Neural progenitor cell (in vitro differentiated cells): Measurements from ENCODE around the gene LRRC75A. TPM values are rescaled to one million over a fixed set of nuclear protein-coding genes. Genes with fewer than 3 reads are reported as not detected.

Experiments used
- DNase-seq: peaks from one replicate; pipeline ENCODE4 v3.0.0-alpha.2; 2016; ENCODE audit warnings: low spot score
- H2AFZ ChIP-seq: fragments of 200-600 bp; sonication (generic); replicated peaks from 2 replicates; pipeline ENCODE4 v1.6.1; 2016; ENCODE audit warnings: antibody characterized with exemption
- H3F3A ChIP-seq: fragments of 200-600 bp; sonication (generic); 2 replicates; pipeline ENCODE4 v1.6.1; 2016; ENCODE audit warnings: antibody characterized with exemption, low read depth
- H3K27ac ChIP-seq: fragments of 200-600 bp; sonication (generic); 2 replicates; pipeline ENCODE4 v1.5.1; 2016; ENCODE audit warnings: mild to moderate bottlenecking
- H3K27me3 ChIP-seq: fragments of 200-600 bp; sonication (generic); 2 replicates; pipeline ENCODE4 v1.6.1; 2016; ENCODE audit warnings: mild to moderate bottlenecking, moderate library complexity
- H3K36me3 ChIP-seq: fragments of 200-600 bp; sonication (generic); 2 replicates; pipeline ENCODE4 v1.5.1; 2016
- H3K4me1 ChIP-seq: fragments of 200-600 bp; sonication (generic); 2 replicates; pipeline ENCODE4 v1.6.1; 2016; ENCODE audit warnings: mixed run types
- H3K4me2 ChIP-seq: fragments of 200-600 bp; sonication (generic); 2 replicates; pipeline ENCODE4 v1.6.1; 2016
- H3K4me3 ChIP-seq: fragments of 200-600 bp; sonication (generic); 2 replicates; pipeline ENCODE4 v1.5.1; 2016
- H3K79me2 ChIP-seq: fragments of 200-600 bp; sonication (generic); 2 replicates; pipeline ENCODE4 v1.6.1; 2016; ENCODE audit warnings: low read depth
- H3K9ac ChIP-seq: fragments of 200-600 bp; sonication (generic); 2 replicates; pipeline ENCODE4 v1.6.1; 2016
- H3K9me3 ChIP-seq: fragments of 200-600 bp; sonication (generic); 2 replicates; pipeline ENCODE4 v1.5.1; 2016; ENCODE audit warnings: low read depth
- H4K20me1 ChIP-seq: fragments of 200-600 bp; sonication (generic); 2 replicates; pipeline ENCODE4 v1.6.1; 2016; ENCODE audit warnings: low read depth
- H3K27ac Mint-ChIP-seq: 3 replicates; pipeline ENCODE4 v1.8.0; 2021; ENCODE audit warnings: mixed read lengths
- H3K27me3 Mint-ChIP-seq: 2 replicates; pipeline ENCODE4 v1.8.0; 2022; ENCODE audit warnings: low read depth, mild to moderate bottlenecking, inconsistent platforms, moderate library complexity, mixed read lengths; ENCODE audit not compliant: insufficient read depth
- H3K36me3 Mint-ChIP-seq: 3 replicates; pipeline ENCODE4 v1.8.0; 2021; ENCODE audit warnings: mixed read lengths
- H3K4me1 Mint-ChIP-seq: 3 replicates; pipeline ENCODE4 v1.8.0; 2021; ENCODE audit warnings: mixed read lengths
- H3K4me3 Mint-ChIP-seq: 3 replicates; pipeline ENCODE4 v1.8.0; 2021; ENCODE audit warnings: mild to moderate bottlenecking, moderate library complexity, mixed read lengths
- H3K9me3 Mint-ChIP-seq: 3 replicates; pipeline ENCODE4 v1.8.0; 2020; ENCODE audit warnings: mixed read lengths
- CTCF ChIP-seq: fragments of 200-600 bp; sonication (generic); IDR thresholded peaks from 2 replicates; pipeline ENCODE4 v1.5.1; 2017; ENCODE audit warnings: antibody characterized with exemption, mild to moderate bottlenecking
- EZH2 ChIP-seq: fragments of 200-600 bp; sonication (generic); IDR thresholded peaks from 2 replicates; pipeline ENCODE4 v1.6.1; 2017; ENCODE audit warnings: antibody characterized with exemption, mild to moderate bottlenecking, moderate library complexity
- EZH2phosphoT487 ChIP-seq: fragments of 200-600 bp; sonication (generic); IDR thresholded peaks from 2 replicates; pipeline ENCODE4 v1.6.1; 2017; ENCODE audit warnings: antibody characterized with exemption
- total RNA-seq: library from RNA; depleted of rRNA; stranded (reverse); fragments of >200 nt; gene quantifications from 2 replicates; pipeline ENCODE4 v1.2.3, GENCODE V29; 2015; ENCODE audit warnings: low replicate concordance

The LRRC75A gene
- total RNA-seq, 1 donor from 2014 or later = 4.0 TPM

GRCh38 chr17:16504984-16505383, 13.0 kb upstream of the LRRC75A start:
- Mint-ChIP-seq H3K4me1 (peaks cover 18% of the 10 kb centered on the region), H3K27me3 (peaks cover 2% of the 10 kb centered on the region), H3K9me3 (no peaks in the 10 kb centered on the region), H3K36me3 (no peaks in the 10 kb centered on the region), H3K27ac (no peak overlapping the region), H3K4me3 (no peak overlapping the region)
- no peak for DNase-seq
- Histone ChIP-seq H3K27ac (no peak overlapping the region), H3K4me3 (no peak overlapping the region), H3K9me3 (no peaks in the 10 kb centered on the region), H2AFZ (no peak overlapping the region), H3K79me2 (no peaks in the 10 kb centered on the region), H3K27me3 (no peaks in the 10 kb centered on the region), H3K9ac (no peak overlapping the region), H4K20me1 (no peaks in the 10 kb centered on the region), H3K4me2 (no peak overlapping the region), H3K4me1 (no peaks in the 10 kb centered on the region), H3F3A (no peaks in the 10 kb centered on the region), H3K36me3 (no peaks in the 10 kb centered on the region)
- TF ChIP-seq CTCF (no peak), EZH2 (no peak), EZH2phosphoT487 (no peak)

GRCh38 chr17:16496820-16497489, 5.0 kb upstream of the LRRC75A start:
- H3K9ac ChIP-seq = no peak overlapping the region
- no peak overlapping the region for H3K27ac ChIP-seq
- H3K27me3 ChIP-seq = peaks cover 36% of the 10 kb centered on the region
- no peaks in the 10 kb centered on the region for H3K36me3 ChIP-seq
- Mint-ChIP-seq H3K4me3 (no peak overlapping the region), H3K27me3 (peaks cover 23% of the 10 kb centered on the region), H3K36me3 (peaks cover 1% of the 10 kb centered on the region), H3K4me1 (peaks cover 9% of the 10 kb centered on the region), H3K27ac (no peak overlapping the region), H3K9me3 (peaks cover 2% of the 10 kb centered on the region)
- H3K79me2 ChIP-seq = no peaks in the 10 kb centered on the region
- peaks cover 11% of the 10 kb centered on the region for H3F3A ChIP-seq
- TF ChIP-seq EZH2 = no peak
- TF ChIP-seq EZH2phosphoT487 = no peak
- TF ChIP-seq CTCF = no peak
- no peak overlapping the region for H2AFZ ChIP-seq
- H3K9me3 ChIP-seq = no peaks in the 10 kb centered on the region
- H4K20me1 ChIP-seq = no peaks in the 10 kb centered on the region
- no peak for DNase-seq
- H3K4me3 ChIP-seq = no peak overlapping the region
- no peak overlapping the region for H3K4me2 ChIP-seq
- peaks cover 3% of the 10 kb centered on the region for H3K4me1 ChIP-seq

GRCh38 chr17:16495980-16496819, 4.2 kb upstream of the LRRC75A start:
- no peak overlapping the region for H3K4me3 Mint-ChIP-seq
- Histone ChIP-seq H4K20me1 (no peaks in the 10 kb centered on the region), H3K79me2 (no peaks in the 10 kb centered on the region), H3K4me3 (no peak overlapping the region), H2AFZ (no peak overlapping the region), H3K9ac (no peak overlapping the region), H3K27ac (no peak overlapping the region), H3K4me2 (no peak overlapping the region), H3K9me3 (no peaks in the 10 kb centered on the region), H3K27me3 (peaks cover 41% of the 10 kb centered on the region), H3K4me1 (peaks cover 5% of the 10 kb centered on the region), H3K36me3 (no peaks in the 10 kb centered on the region), H3F3A (peaks cover 12% of the 10 kb centered on the region)
- TF ChIP-seq EZH2 (no peak), EZH2phosphoT487 (no peak), CTCF (no peak)
- H3K36me3 Mint-ChIP-seq = peaks cover 1% of the 10 kb centered on the region
- peaks cover 9% of the 10 kb centered on the region for H3K4me1 Mint-ChIP-seq
- H3K9me3 Mint-ChIP-seq = peaks cover 2% of the 10 kb centered on the region
- DNase-seq = no peak
- no peak overlapping the region for H3K27ac Mint-ChIP-seq
- peaks cover 23% of the 10 kb centered on the region for H3K27me3 Mint-ChIP-seq
